ENCODE results near the gene PTGFRN. TPM values are rescaled to one million over a fixed set of nuclear protein-coding genes. Genes with fewer than 3 reads are reported as not detected.

PTGFRN gene
- total RNA-seq, 1 donor from 2014 or later, result 80.0 TPM

DNA sequence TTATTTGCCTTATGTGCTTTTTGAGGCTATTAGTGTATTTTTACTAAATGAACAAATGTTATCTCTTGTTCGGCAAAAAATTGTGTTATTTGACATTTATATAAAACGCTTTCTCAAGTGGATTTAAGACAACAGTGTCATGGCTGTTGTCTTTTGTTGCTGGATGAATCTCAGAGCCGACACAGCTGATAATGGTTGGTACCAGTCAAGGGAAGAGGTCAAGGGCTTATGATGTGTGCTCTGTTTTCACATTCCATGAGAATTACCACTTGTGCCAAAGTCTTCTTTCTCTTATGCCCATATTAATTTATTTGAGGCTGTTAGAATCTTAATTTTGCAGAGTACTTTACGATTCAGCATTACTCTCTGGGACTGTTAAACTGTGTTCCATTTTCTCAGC, 74.0 kb downstream of the PTGFRN start:
- no peak for DNase-seq (ENCODE audit: extremely low spot score, unreplicated experiment)
- H3K4me1 Mint-ChIP-seq (ENCODE audit: unreplicated experiment), result peaks cover 24% of the 10 kb centered on the region
- TF ChIP-seq, protein P1, sequence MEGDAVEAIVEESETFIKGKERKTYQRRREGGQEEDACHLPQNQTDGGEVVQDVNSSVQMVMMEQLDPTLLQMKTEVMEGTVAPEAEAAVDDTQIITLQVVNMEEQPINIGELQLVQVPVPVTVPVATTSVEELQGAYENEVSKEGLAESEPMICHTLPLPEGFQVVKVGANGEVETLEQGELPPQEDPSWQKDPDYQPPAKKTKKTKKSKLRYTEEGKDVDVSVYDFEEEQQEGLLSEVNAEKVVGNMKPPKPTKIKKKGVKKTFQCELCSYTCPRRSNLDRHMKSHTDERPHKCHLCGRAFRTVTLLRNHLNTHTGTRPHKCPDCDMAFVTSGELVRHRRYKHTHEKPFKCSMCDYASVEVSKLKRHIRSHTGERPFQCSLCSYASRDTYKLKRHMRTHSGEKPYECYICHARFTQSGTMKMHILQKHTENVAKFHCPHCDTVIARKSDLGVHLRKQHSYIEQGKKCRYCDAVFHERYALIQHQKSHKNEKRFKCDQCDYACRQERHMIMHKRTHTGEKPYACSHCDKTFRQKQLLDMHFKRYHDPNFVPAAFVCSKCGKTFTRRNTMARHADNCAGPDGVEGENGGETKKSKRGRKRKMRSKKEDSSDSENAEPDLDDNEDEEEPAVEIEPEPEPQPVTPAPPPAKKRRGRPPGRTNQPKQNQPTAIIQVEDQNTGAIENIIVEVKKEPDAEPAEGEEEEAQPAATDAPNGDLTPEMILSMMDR (conservative IDR thresholded peaks at IDR 0.05), result no peak

DNA sequence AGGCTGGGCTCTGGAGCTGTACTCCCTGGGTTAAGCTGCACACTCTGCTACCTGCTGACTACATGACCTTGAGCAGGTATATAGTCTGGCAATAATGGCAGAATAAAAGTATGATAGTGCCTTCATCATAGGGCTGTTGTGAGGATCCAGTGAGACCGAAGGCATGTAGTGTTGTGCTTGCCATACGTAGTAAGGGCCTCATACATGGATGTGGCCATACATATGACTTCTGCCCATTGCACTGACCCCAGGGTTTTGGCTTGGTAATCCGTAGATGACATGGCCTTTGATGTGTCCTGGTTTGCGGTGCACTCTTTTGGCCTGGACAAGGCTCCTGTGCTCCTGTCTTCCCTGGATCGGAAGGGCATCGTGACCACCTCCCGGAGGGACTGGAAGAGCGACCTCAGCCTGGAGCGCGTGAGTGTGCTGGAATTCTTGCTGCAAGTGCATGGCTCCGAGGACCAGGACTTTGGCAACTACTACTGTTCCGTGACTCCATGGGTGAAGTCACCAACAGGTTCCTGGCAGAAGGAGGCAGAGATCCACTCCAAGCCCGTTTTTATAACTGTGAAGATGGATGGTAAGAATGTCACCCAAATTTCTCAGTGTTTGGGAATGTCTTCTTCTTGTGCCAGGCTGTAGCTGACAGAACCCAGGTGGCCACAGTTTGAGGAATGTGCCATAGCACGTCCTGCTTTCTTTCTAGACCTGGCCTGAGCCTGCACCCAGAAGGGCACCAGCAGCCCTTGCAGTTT, 74.9 kb downstream of the PTGFRN start:
- TF ChIP-seq, protein P1 (conservative IDR thresholded peaks at IDR 0.05), result no peak
- peaks cover 50% of the 10 kb centered on the region for H3K36me3 Mint-ChIP-seq
- H3K27me3 Mint-ChIP-seq, result no peaks in the 10 kb centered on the region
- H3K4me1 Mint-ChIP-seq (ENCODE audit: unreplicated experiment), result peaks cover 25% of the 10 kb centered on the region
- H3K4me3 Mint-ChIP-seq, result no peak overlapping the region
- no peak for DNase-seq (ENCODE audit: extremely low spot score, unreplicated experiment)
- H3K9me3 Mint-ChIP-seq, result no peaks in the 10 kb centered on the region
- H3K27ac Mint-ChIP-seq, result no peak overlapping the region

More for the DNA sequence above, 74.0 kb downstream of the PTGFRN start:
- Mint-ChIP-seq H3K9me3 (no peaks in the 10 kb centered on the region), H3K4me3 (no peak overlapping the region), H3K27me3 (no peaks in the 10 kb centered on the region), H3K27ac (no peak overlapping the region), H3K36me3 (peaks cover 49% of the 10 kb centered on the region)

DNA sequence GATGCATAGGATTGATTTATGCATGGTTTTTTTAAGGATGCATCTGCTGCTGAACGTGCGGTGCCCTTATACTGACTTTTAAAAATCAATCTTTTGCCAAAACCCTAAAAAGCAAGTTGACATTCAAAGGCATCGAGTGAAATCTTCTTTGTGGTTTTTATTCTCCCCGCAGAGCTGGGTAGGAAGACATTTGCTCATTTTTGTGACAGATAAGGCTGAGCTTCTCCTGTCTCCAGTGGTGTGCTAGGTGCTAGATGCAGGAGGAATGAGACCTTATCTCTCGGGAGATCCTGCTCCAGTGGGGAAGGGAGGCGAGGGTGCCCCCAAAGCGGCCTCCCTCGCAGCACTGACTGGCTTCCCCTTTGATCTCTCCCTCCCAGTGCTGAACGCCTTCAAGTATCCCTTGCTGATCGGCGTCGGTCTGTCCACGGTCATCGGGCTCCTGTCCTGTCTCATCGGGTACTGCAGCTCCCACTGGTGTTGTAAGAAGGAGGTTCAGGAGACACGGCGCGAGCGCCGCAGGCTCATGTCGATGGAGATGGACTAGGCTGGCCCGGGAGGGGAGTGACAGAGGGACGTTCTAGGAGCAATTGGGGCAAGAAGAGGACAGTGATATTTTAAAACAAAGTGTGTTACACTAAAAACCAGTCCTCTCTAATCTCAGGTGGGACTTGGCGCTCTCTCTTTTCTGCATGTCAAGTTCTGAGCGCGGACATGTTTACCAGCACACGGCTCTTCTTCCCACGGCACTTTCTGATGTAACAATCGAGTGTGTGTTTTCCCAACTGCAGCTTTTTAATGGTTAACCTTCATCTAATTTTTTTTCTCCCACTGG, 76.9 kb downstream of the PTGFRN start:
- H3K4me3 Mint-ChIP-seq, result no peak overlapping the region
- TF ChIP-seq, protein P1 (conservative IDR thresholded peaks at IDR 0.05), result no peak

DNA sequence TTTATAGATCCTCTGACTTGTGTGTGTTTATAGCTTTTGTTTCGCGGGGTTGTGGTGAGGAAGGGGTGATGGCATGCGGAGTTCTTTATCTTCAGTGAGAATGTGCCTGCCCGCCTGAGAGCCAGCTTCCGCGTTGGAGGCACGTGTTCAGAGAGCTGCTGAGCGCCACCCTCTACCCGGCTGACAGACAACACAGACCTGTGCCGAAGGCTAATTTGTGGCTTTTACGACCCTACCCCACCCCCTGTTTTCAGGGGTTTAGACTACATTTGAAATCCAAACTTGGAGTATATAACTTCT, 77.5 kb downstream of the PTGFRN start:
- no peaks in the 10 kb centered on the region for H3K27me3 Mint-ChIP-seq
- TF ChIP-seq, protein P1 (conservative IDR thresholded peaks at IDR 0.05), result no peak
- no peak overlapping the region for H3K4me3 Mint-ChIP-seq
- DNase-seq (ENCODE audit: extremely low spot score, unreplicated experiment), result no peak
- peaks cover 55% of the 10 kb centered on the region for H3K36me3 Mint-ChIP-seq
- no peaks in the 10 kb centered on the region for H3K9me3 Mint-ChIP-seq
- H3K27ac Mint-ChIP-seq, result no peak overlapping the region
- H3K4me1 Mint-ChIP-seq (ENCODE audit: unreplicated experiment), result peaks cover 24% of the 10 kb centered on the region

More for the DNA sequence above, 76.9 kb downstream of the PTGFRN start:
- no peaks in the 10 kb centered on the region for H3K9me3 Mint-ChIP-seq
- no peaks in the 10 kb centered on the region for H3K27me3 Mint-ChIP-seq
- peaks cover 56% of the 10 kb centered on the region for H3K36me3 Mint-ChIP-seq
- no peak overlapping the region for H3K27ac Mint-ChIP-seq
- peaks cover 25% of the 10 kb centered on the region for H3K4me1 Mint-ChIP-seq (ENCODE audit: unreplicated experiment)
- no peak for DNase-seq (ENCODE audit: extremely low spot score, unreplicated experiment)

DNA sequence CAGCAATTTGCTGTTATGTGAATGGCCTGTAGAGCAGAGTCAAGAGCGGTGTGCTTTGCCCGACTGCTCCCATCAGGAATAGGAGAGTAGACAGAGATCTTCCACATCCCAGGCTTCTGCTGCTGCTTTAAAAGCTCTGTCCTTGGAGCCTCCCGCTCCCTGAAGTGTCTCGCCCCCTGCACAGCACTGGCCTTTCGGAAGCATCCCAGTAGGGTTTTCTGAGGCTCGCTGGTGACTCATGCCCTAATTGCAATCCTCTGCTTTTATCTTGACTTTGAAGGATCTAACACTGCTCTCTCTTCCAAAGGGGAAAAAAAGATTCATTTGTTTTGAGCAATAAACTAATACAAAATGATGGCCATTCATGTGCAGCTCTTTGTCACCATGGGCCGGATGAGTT, 78.5 kb downstream of the PTGFRN start:
- no peak overlapping the region for H3K27ac Mint-ChIP-seq
- peaks cover 61% of the 10 kb centered on the region for H3K36me3 Mint-ChIP-seq
- DNase-seq (ENCODE audit: extremely low spot score, unreplicated experiment), result no peak
- no peak overlapping the region for H3K4me3 Mint-ChIP-seq
- H3K27me3 Mint-ChIP-seq, result no peaks in the 10 kb centered on the region
- H3K4me1 Mint-ChIP-seq (ENCODE audit: unreplicated experiment), result peaks cover 21% of the 10 kb centered on the region
- H3K9me3 Mint-ChIP-seq, result peaks cover 9% of the 10 kb centered on the region
- TF ChIP-seq, protein P1 (conservative IDR thresholded peaks at IDR 0.05), result no peak
